ENCODE data around the gene USP24. TPM values are rescaled to one million over a fixed set of nuclear protein-coding genes. Genes with fewer than 3 reads are reported as not detected.

Gene USP24
- polyA plus RNA-seq, 1 donor from 2014 or later: 29.5 TPM

DNA sequence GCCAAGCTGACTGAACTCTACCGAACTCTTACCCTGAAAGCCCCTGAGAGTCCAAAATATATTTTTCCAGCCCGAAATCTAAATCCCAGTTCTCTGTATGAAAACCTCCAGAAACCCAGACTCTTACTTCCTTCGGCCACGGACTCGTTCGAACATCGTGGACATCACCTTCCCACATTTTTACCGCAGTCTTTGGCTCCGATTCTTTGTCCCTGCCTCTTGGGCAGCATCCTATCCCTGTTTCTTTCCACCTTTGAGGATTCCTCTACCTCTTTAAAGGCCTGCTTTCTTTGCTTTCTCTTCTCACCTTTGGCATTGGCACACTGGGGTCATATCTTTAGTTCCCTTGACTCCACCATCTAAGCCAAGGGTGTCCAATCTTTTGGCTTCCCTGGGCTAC is 932 bp upstream of the USP24 start:
- H3F3A ChIP-seq (ENCODE audit: insufficient read depth, low read length, poor library complexity, severe bottlenecking): peaks cover 5% of the 10 kb centered on the region
- H3K79me2 ChIP-seq (replicated peaks; ENCODE audit: insufficient read depth, low read length): peaks cover 31% of the 10 kb centered on the region
- no peaks in the 10 kb centered on the region for H3K9me2 ChIP-seq (ENCODE audit: insufficient read depth, low read length)
- H3K36me3 ChIP-seq (ENCODE audit: insufficient read depth, low read length): no peaks in the 10 kb centered on the region
- peak overlapping the region; percentile 89 for H3K4me3 ChIP-seq (ENCODE audit: low read length)
- no peaks in the 10 kb centered on the region for H3K27me3 ChIP-seq (ENCODE audit: insufficient read depth, low read depth, low read length)
- peak overlapping the region; percentile 44 for H3K4me2 ChIP-seq (ENCODE audit: low read length)
- no peaks in the 10 kb centered on the region for H4K20me1 ChIP-seq (ENCODE audit: insufficient read depth)
- H3K9me3 ChIP-seq (ENCODE audit: low read length): no peaks in the 10 kb centered on the region
- peak overlapping the region; percentile 86 for H2AFZ ChIP-seq (ENCODE audit: low read depth, low read length)
- peak overlapping the region; percentile 86 for H3K9ac ChIP-seq (ENCODE audit: low read length)
- no peak overlapping the region for H3K27ac ChIP-seq (ENCODE audit: low read length)
- no peak for TF ChIP-seq SMC3 (conservative IDR thresholded peaks at IDR 0.05; ENCODE audit: poor library complexity)
- TF ChIP-seq POLR2AphosphoS5 (IDR thresholded peaks at IDR 0.05): no peak
- no peak for TF ChIP-seq TAF1 (IDR thresholded peaks at IDR 0.05; ENCODE audit: low read depth)
- no peak for TF ChIP-seq EZH2 (IDR thresholded peaks at IDR 0.05; ENCODE audit: borderline replicate concordance, insufficient read depth, low read length, poor library complexity, severe bottlenecking)
- TF ChIP-seq, protein P1, sequence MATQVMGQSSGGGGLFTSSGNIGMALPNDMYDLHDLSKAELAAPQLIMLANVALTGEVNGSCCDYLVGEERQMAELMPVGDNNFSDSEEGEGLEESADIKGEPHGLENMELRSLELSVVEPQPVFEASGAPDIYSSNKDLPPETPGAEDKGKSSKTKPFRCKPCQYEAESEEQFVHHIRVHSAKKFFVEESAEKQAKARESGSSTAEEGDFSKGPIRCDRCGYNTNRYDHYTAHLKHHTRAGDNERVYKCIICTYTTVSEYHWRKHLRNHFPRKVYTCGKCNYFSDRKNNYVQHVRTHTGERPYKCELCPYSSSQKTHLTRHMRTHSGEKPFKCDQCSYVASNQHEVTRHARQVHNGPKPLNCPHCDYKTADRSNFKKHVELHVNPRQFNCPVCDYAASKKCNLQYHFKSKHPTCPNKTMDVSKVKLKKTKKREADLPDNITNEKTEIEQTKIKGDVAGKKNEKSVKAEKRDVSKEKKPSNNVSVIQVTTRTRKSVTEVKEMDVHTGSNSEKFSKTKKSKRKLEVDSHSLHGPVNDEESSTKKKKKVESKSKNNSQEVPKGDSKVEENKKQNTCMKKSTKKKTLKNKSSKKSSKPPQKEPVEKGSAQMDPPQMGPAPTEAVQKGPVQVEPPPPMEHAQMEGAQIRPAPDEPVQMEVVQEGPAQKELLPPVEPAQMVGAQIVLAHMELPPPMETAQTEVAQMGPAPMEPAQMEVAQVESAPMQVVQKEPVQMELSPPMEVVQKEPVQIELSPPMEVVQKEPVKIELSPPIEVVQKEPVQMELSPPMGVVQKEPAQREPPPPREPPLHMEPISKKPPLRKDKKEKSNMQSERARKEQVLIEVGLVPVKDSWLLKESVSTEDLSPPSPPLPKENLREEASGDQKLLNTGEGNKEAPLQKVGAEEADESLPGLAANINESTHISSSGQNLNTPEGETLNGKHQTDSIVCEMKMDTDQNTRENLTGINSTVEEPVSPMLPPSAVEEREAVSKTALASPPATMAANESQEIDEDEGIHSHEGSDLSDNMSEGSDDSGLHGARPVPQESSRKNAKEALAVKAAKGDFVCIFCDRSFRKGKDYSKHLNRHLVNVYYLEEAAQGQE (IDR thresholded peaks at IDR 0.05; ENCODE audit: borderline replicate concordance): no peak

DNA sequence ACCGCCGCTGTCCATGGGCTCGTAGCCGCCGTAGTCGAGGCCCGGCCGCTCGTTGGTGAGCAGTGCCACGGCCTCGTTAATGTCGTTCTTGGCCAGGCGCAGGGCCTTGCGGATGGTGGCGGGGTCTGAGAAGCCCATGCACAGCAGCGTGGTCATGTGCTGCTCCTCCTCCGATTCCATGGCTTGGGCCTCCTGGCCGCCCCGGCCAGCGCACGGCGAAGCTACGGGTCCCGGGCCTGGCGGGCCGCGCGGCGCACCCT is 300 bp downstream of the USP24 start:
- Histone ChIP-seq H4K20me1 (ENCODE audit: insufficient read depth) (no peaks in the 10 kb centered on the region), H2AFZ (ENCODE audit: low read depth, low read length) (no peak overlapping the region), H3K79me2 (replicated peaks; ENCODE audit: insufficient read depth, low read length) (peaks cover 43% of the 10 kb centered on the region), H3K4me3 (ENCODE audit: low read length) (peak overlapping the region; percentile 89), H3F3A (ENCODE audit: insufficient read depth, low read length, poor library complexity, severe bottlenecking) (peaks cover 5% of the 10 kb centered on the region), H3K9ac (ENCODE audit: low read length) (peak overlapping the region; percentile 86), H3K27me3 (ENCODE audit: insufficient read depth, low read depth, low read length) (no peaks in the 10 kb centered on the region), H3K9me2 (ENCODE audit: insufficient read depth, low read length) (no peaks in the 10 kb centered on the region), H3K4me2 (ENCODE audit: low read length) (no peak overlapping the region), H3K27ac (ENCODE audit: low read length) (peak overlapping the region; percentile 82), H3K36me3 (ENCODE audit: insufficient read depth, low read length) (no peaks in the 10 kb centered on the region), H3K9me3 (ENCODE audit: low read length) (no peaks in the 10 kb centered on the region)
- TF ChIP-seq POLR2AphosphoS5 (IDR thresholded peaks at IDR 0.05) (no peak), SMC3 (conservative IDR thresholded peaks at IDR 0.05; ENCODE audit: poor library complexity) (no peak), TAF1 (IDR thresholded peaks at IDR 0.05; ENCODE audit: low read depth) (no peak)
- TF ChIP-seq, protein P2, sequence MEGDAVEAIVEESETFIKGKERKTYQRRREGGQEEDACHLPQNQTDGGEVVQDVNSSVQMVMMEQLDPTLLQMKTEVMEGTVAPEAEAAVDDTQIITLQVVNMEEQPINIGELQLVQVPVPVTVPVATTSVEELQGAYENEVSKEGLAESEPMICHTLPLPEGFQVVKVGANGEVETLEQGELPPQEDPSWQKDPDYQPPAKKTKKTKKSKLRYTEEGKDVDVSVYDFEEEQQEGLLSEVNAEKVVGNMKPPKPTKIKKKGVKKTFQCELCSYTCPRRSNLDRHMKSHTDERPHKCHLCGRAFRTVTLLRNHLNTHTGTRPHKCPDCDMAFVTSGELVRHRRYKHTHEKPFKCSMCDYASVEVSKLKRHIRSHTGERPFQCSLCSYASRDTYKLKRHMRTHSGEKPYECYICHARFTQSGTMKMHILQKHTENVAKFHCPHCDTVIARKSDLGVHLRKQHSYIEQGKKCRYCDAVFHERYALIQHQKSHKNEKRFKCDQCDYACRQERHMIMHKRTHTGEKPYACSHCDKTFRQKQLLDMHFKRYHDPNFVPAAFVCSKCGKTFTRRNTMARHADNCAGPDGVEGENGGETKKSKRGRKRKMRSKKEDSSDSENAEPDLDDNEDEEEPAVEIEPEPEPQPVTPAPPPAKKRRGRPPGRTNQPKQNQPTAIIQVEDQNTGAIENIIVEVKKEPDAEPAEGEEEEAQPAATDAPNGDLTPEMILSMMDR (IDR thresholded peaks at IDR 0.05; ENCODE audit: poor library complexity, severe bottlenecking): no peak

DNA sequence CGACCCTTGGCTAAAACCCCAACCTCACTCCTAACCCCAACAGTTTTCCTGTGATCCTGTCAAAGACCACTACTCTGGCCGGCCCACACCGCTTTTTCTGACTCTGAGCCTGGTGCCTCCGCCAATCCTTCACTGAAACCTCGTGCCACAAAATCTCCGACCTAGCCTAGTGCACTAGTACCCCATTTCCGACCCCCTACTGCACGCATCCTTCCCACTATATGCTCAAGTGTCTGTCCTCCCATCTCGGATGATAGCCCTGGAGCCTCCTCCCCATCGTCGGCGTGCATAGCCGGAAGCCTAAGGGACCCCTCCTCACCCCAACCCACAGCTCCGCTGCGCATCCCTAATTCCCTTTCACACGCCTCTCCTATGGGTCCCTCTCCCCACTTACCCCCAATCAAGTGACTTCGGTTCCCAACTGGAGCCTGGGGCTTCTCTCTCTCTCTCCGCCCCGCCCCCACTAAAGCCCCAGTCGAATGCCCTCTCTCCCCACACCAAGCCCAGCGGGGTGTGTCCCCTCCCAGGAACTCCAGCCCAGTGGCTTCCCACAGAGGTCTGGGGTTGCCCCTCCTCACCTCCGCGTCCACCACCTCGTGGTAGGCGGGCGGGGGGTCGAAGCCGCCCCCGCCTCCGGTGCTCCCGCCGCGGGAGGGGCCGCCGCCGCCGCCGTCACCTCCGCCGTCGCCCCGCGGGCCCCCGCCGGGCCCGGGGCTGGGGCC is 791 bp downstream of the USP24 start:
- H3K79me2 ChIP-seq (replicated peaks; ENCODE audit: insufficient read depth, low read length): peaks cover 46% of the 10 kb centered on the region

More for the DNA sequence above, 791 bp downstream of the USP24 start:
- Histone ChIP-seq H3K9ac (ENCODE audit: low read length) (peak overlapping the region; percentile 86), H3K27ac (ENCODE audit: low read length) (peak overlapping the region; percentile 82), H3K9me2 (ENCODE audit: insufficient read depth, low read length) (no peaks in the 10 kb centered on the region), H2AFZ (ENCODE audit: low read depth, low read length) (peak overlapping the region; percentile 60), H3K36me3 (ENCODE audit: insufficient read depth, low read length) (no peaks in the 10 kb centered on the region), H4K20me1 (ENCODE audit: insufficient read depth) (no peaks in the 10 kb centered on the region), H3F3A (ENCODE audit: insufficient read depth, low read length, poor library complexity, severe bottlenecking) (peaks cover 5% of the 10 kb centered on the region), H3K4me3 (ENCODE audit: low read length) (peak overlapping the region; percentile 89), H3K4me2 (ENCODE audit: low read length) (peak overlapping the region; percentile 81), H3K27me3 (ENCODE audit: insufficient read depth, low read depth, low read length) (no peaks in the 10 kb centered on the region), H3K9me3 (ENCODE audit: low read length) (no peaks in the 10 kb centered on the region)
- TF ChIP-seq POLR2AphosphoS5 (IDR thresholded peaks at IDR 0.05) (peak; percentile 13), RAD21 (conservative IDR thresholded peaks at IDR 0.05) (no peak)

Data from neural cell (in vitro differentiated cells).